K562 (cell line): ENCODE measurements around the gene ERN1. TPM values are rescaled to one million over a fixed set of nuclear protein-coding genes. Genes with fewer than 3 reads are reported as not detected.

Source experiments
- ATAC-seq: fragments of 200-7000 bp; cut with Tn5 transposase; 3 replicates; pipeline ENCODE4 v1.9.1; 2020; ENCODE audit warnings: moderate library complexity
- BruUV-seq: library from RNA; stranded (reverse); fragments of 400-500 nt; replicated peaks from 2 replicates; lab custom pipeline; 2021; lab: Mats Ljungman, UMichigan
- CTCF ChIA-PET: fragments of 300-600 bp; formaldehyde crosslinking; extraction: SDS; loops from one replicate; lab custom pipeline; 2021; ENCODE audit warnings: low intra/inter-chr PET ratio; lab: Yijun Ruan, JAX
- POLR2A ChIA-PET: fragments of 300-600, 350-650 bp; sonication (Branson Sonifier 250); formaldehyde crosslinking; extraction: SDS; loops from one replicate; lab custom pipeline; 2021; ENCODE audit warnings: antibody characterized with exemption, inconsistent platforms; lab: Yijun Ruan, JAX
- DNase-seq, 4 experiments: peaks; one replicate each; pipeline versions ENCODE4 v3.0.0 to v3.0.0-alpha.2; 2011 to 2018; ENCODE audit warnings: low spot score in 3 of 4, mixed read lengths in 3 of 4; ENCODE audit errors: extremely low read depth in 1 of 4
- FAIRE-seq: peaks from 2 replicates; lab custom pipeline; 2011; peaks lifted over from hg19 to GRCh38; lab: Jason Lieb, UNC
- H2AFZ ChIP-seq: 2 replicates; pipeline ENCODE4 v1.6.0; 2011; ENCODE audit warnings: low read depth, low read length, control low read depth, inconsistent platforms
- H3K27ac ChIP-seq: fragments of 200-600 bp; 3 replicates; pipeline ENCODE4 v1.8.0; 2011; ENCODE audit warnings: low read depth, mild to moderate bottlenecking, control low read depth, inconsistent platforms, low read length, moderate library complexity, mixed read lengths; ENCODE audit errors: extremely low read depth
- H3K27me3 ChIP-seq, 2 experiments: fragments of 300-600 bp in 1 of 2; 2 replicates in 1 of 2; 3 replicates in 1 of 2; pipeline versions ENCODE4 v1.6.0 to v1.8.0; 2011; ENCODE audit warnings: inconsistent platforms in 2 of 2, low read length in 2 of 2, mild to moderate bottlenecking in 1 of 2, mixed read lengths in 1 of 2, moderate library complexity in 1 of 2; ENCODE audit not compliant: control insufficient read depth in 2 of 2, insufficient read depth in 2 of 2
- H3K36me3 ChIP-seq: fragments of 300-600 bp; 3 replicates; pipeline ENCODE4 v1.8.0; 2011; ENCODE audit warnings: mild to moderate bottlenecking, low read length, inconsistent platforms; ENCODE audit not compliant: control insufficient read depth, insufficient read depth
- H3K4me1 ChIP-seq, 2 experiments: fragments of 200-600 bp in 1 of 2; replicated peaks in 1 of 2; 2 replicates in 1 of 2; 3 replicates in 1 of 2; pipeline versions ENCODE4 v1.5.1 to v1.8.0; 2011; ENCODE audit warnings: inconsistent platforms in 2 of 2, low read length in 2 of 2, mild to moderate bottlenecking in 1 of 2, mixed read lengths in 1 of 2, moderate library complexity in 1 of 2; ENCODE audit not compliant: control insufficient read depth in 2 of 2, insufficient read depth in 2 of 2
- H3K4me2 ChIP-seq: 2 replicates; pipeline ENCODE4 v1.6.1; 2011; ENCODE audit warnings: low read length, control low read depth, inconsistent platforms, mixed read lengths; ENCODE audit not compliant: insufficient read depth
- H3K4me3 ChIP-seq: fragments of 200-600 bp; sonication (generic), shearing (Covaris generic); 2 replicates; pipeline ENCODE4 v1.5.1; 2016; ENCODE audit warnings: control low read depth, inconsistent platforms
- H3K79me2 ChIP-seq: fragments of 200-600 bp; 3 replicates; pipeline ENCODE4 v1.8.0; 2011; ENCODE audit warnings: low read length, inconsistent platforms; ENCODE audit not compliant: control insufficient read depth, insufficient read depth
- H3K9ac ChIP-seq, 2 experiments: 2 replicates each; pipeline versions ENCODE4 v1.6.0 to v1.6.1; 2011; ENCODE audit warnings: low read depth in 2 of 2, low read length in 2 of 2, control low read depth in 1 of 2, inconsistent platforms in 1 of 2, mild to moderate bottlenecking in 1 of 2, mixed read lengths in 1 of 2; ENCODE audit not compliant: insufficient read depth in 1 of 2
- H3K9me1 ChIP-seq: one replicate; pipeline ENCODE4 v1.6.0; 2011; ENCODE audit warnings: inconsistent platforms, mild to moderate bottlenecking, low read length, moderate library complexity; ENCODE audit not compliant: control insufficient read depth, insufficient read depth
- H3K9me3 ChIP-seq: replicated peaks from 2 replicates; pipeline ENCODE4 v1.5.1; 2011; ENCODE audit warnings: low read depth, low read length, inconsistent platforms; ENCODE audit not compliant: control insufficient read depth, insufficient read depth
- H4K20me1 ChIP-seq: replicated peaks from 2 replicates; pipeline ENCODE4 v1.6.1; 2011; ENCODE audit warnings: low read length, inconsistent platforms, mixed read lengths; ENCODE audit not compliant: control insufficient read depth, insufficient read depth
- BCL6 ChIP-seq: fragments of 250-450 bp; sonication (Bioruptor Pico); IDR thresholded peaks from 2 replicates; pipeline ENCODE4 v1.4.0; 2020
- HDAC6 ChIP-seq: IDR thresholded peaks from 2 replicates; pipeline ENCODE4 v1.6.1; 2012; ENCODE audit warnings: low read depth, mild to moderate bottlenecking, control low read depth, inconsistent platforms, low read length, moderate library complexity
- KAT8 ChIP-seq: fragments of 450-650 bp; IDR thresholded peaks from 2 replicates; pipeline ENCODE4 v1.6.1; 2016; ENCODE audit warnings: low read depth, mild to moderate bottlenecking
- L3MBTL2 ChIP-seq: fragments of 450-650 bp; IDR thresholded peaks from 2 replicates; pipeline ENCODE4 v1.6.1; 2016; ENCODE audit warnings: mild to moderate bottlenecking, moderate library complexity
- MBD1 ChIP-seq: fragments of 250-450 bp; sonication (Bioruptor Pico); IDR thresholded peaks from 2 replicates; pipeline ENCODE4 v1.8.0; 2022; ENCODE audit warnings: inconsistent platforms
- NFIC ChIP-seq: fragments of 450-650 bp; IDR thresholded peaks from 2 replicates; pipeline ENCODE4 v1.6.1; 2017; ENCODE audit warnings: mild to moderate bottlenecking, inconsistent platforms
- NONO ChIP-seq, 2 experiments: fragments of 200-400 bp in 1 of 2; fragments of 450-650 bp in 1 of 2; formaldehyde crosslinking in 1 of 2; IDR thresholded peaks; 2 replicates each; pipeline ENCODE4 v1.6.1; 2017; ENCODE audit warnings: low read depth in 2 of 2, mild to moderate bottlenecking in 2 of 2, moderate library complexity in 2 of 2, low read length in 1 of 2
- OTX1 ChIP-seq: fragments of 450-650 bp; formaldehyde crosslinking; IDR thresholded peaks from 2 replicates; pipeline ENCODE4 v1.4.0; 2022; ENCODE audit warnings: mild to moderate bottlenecking
- RB1 ChIP-seq: fragments of 450-650 bp; IDR thresholded peaks from 2 replicates; pipeline ENCODE4 v1.6.1; 2017; ENCODE audit warnings: low read depth, mild to moderate bottlenecking
- SNIP1 ChIP-seq: fragments of 450-650 bp; IDR thresholded peaks from 2 replicates; pipeline ENCODE4 v1.7.1; 2017; ENCODE audit warnings: low read depth, mild to moderate bottlenecking
- SP2 ChIP-seq: IDR thresholded peaks from 2 replicates; pipeline ENCODE4 v1.6.1; 2011; ENCODE audit warnings: mild to moderate bottlenecking, low read depth, low read length, moderate library complexity; ENCODE audit not compliant: poor library complexity, severe bottlenecking; ENCODE audit errors: extremely low read depth
- SRSF9 ChIP-seq: fragments of 200-400 bp; formaldehyde crosslinking; IDR thresholded peaks from 2 replicates; pipeline ENCODE4 v1.6.1; 2017; ENCODE audit warnings: low read depth, low read length, borderline replicate concordance
- THRB ChIP-seq: fragments of 450-650 bp; formaldehyde crosslinking; conservative IDR thresholded peaks from 2 replicates; pipeline ENCODE4 v1.4.0; 2022; ENCODE audit warnings: mild to moderate bottlenecking, missing genetic modification characterization
- ZNF766 ChIP-seq: fragments of 200-800 bp; sonication (Bioruptor generic); conservative IDR thresholded peaks from 2 replicates; pipeline ENCODE4 v1.6.1; 2016; ENCODE audit warnings: missing genetic modification characterization, missing compliant biosample characterization
- WGBS: fragments of 100-300 bp; shearing (Covaris generic); methylation state at CpG from one replicate; pipeline ENCODE4 v1.1.6; 2016; ENCODE audit warnings: low coverage, mixed read lengths; ENCODE audit not compliant: insufficient coverage; ENCODE audit errors: missing lambda C conversion rate; 5-methylcytosine and 5-hydroxymethylcytosine counted together
- in situ Hi-C: fragments of 300-500 bp; cut with MboI; formaldehyde crosslinking; loops from 4 replicates; pipeline ENCODE4 v1.15.0; 2018; ENCODE audit warnings: inconsistent platforms, mixed read lengths
- intact Hi-C: fragments of 100-400 bp; cut with micrococcal nuclease; formaldehyde crosslinking; loops from 2 replicates; pipeline ENCODE4 v1.14.2; 2022
- polyA plus RNA-seq, 8 experiments: library from polyadenylated mRNA; depleted of rRNA in 4 of 8; stranded (reverse) in 5 of 8; unstranded in 3 of 8; fragments of >200 nt; fragmentation: Nextera tagmentation in 2 of 8; fragmentation: Illumina TruSeq in 1 of 8; extraction: Ambion mirVana in 2 of 8; extraction: Trizol in 1 of 8; gene quantifications; 2 replicates each; pipeline versions ENCODE4 v1.2.1 to v1.2.3, GENCODE V29; 2011 to 2014; ENCODE audit warnings: inconsistent platforms in 1 of 8, missing spikeins in 1 of 8
- total RNA-seq, 7 experiments: library from RNA; depleted of rRNA in 6 of 7; stranded (reverse); fragments of >200 nt in 6 of 7; fragmentation: Illumina TruSeq in 2 of 7; extraction: Trizol in 2 of 7; gene quantifications; 2 replicates each; pipeline versions ENCODE4 v1.2.1 to v1.2.3, GENCODE V29; 2011 to 2021; ENCODE audit warnings: low replicate concordance in 1 of 7

ERN1 gene
- total and polyA plus RNA-seq, 9 of the 15 experiments (the other 6 are each of a cell fraction or from before 2014, with no cell fraction given) = 2.1 to 22.5 (median 7.3) TPM

GRCh38 chr17:64041912-64042311, 88.0 kb downstream of the ERN1 start:
- no peak overlapping the region for H2AFZ ChIP-seq
- H3K4me1 ChIP-seq = peaks cover 0 to 4% of the 10 kb centered on the region in 2 experiments; a peak in 3 of 5 replicates
- H3K4me3 ChIP-seq = no peak overlapping the region
- POLR2A ChIA-PET = interaction anchor here (0.8 to 1.3 kb wide), 4 partner anchors 11 to 34 kb away, joined by 3 read pairs; no protein-coding TSS in a partner anchor
- no peaks in the 10 kb centered on the region for H4K20me1 ChIP-seq
- intact Hi-C loops = no loop called here
- no TSS peak for BruUV-seq
- peaks cover 41% of the 10 kb centered on the region; the same call in 2 of the 3 replicates for H3K36me3 ChIP-seq
- H3K9ac ChIP-seq = no peak overlapping the region
- TF ChIP-seq MBD1 = no peak
- TF ChIP-seq OTX1 (CRISPR knock-in tag) = no peak
- no peak for TF ChIP-seq SP2
- TF ChIP-seq, all 486 proteins: peak for 0
- Histone ChIP-seq H3K9me3 (no peaks in the 10 kb centered on the region), H3K27ac (no peak overlapping the region), H3K79me2 (no peaks in the 10 kb centered on the region), H3K4me2 (no peak overlapping the region), H3K9me1 (no peaks in the 10 kb centered on the region), H3K27me3 (no peaks in the 10 kb centered on the region)
- FAIRE-seq (no peak), DNase-seq (no peak), ATAC-seq (no peak)
- in situ Hi-C loops = no loop called here
- WGBS = 55% methylated on average over 10 of the region's 11 CpGs
- CTCF ChIA-PET = no interaction called here

- no peaks in the 10 kb centered on the region for H3K79me2 ChIP-seq
- TF ChIP-seq KAT8 = no peak
- no peak for TF ChIP-seq SNIP1
- TF ChIP-seq SRSF9 = no peak
- TF ChIP-seq THRB (CRISPR knock-in tag) = no peak
- peak; percentile 27; the same call in 1 of the 2 replicates for TF ChIP-seq NFIC
- no peak for TF ChIP-seq RB1
- no peak for TF ChIP-seq ZNF766 (CRISPR knock-in tag)
- no peak for TF ChIP-seq L3MBTL2
- TF ChIP-seq NONO (IDR thresholded peaks at IDR 0.05; ENCODE audit: low read depth in 2 of 2, low read length in 1 of 2) = no peak
- no peak for TF ChIP-seq BCL6 (CRISPR knock-in tag)
- no peak for TF ChIP-seq HDAC6
These were observed 89.7 kb downstream of the ERN1 start for GRCh38 chr17:64040206-64040605.

More at GRCh38 chr17:64040206-64040605, 89.7 kb downstream of the ERN1 start:
- H3K9ac ChIP-seq = no peak overlapping the region
- no TSS peak for BruUV-seq
- H3K4me3 ChIP-seq = no peak overlapping the region
- in situ Hi-C loops = no loop called here
- H2AFZ ChIP-seq = no peak overlapping the region
- intact Hi-C loops = no loop called here
- POLR2A ChIA-PET = no interaction called here
- WGBS = 36% methylated on average over 5 of the region's 6 CpGs
- H3K4me1 ChIP-seq = peaks cover 0 to 4% of the 10 kb centered on the region in 2 experiments; a peak in 3 of 5 replicates
- H3K4me2 ChIP-seq = no peak overlapping the region
- H3K9me1 ChIP-seq = no peaks in the 10 kb centered on the region
- ATAC-seq (no peak), DNase-seq (no peak), FAIRE-seq (no peak)
- H3K36me3 ChIP-seq = peaks cover 24% of the 10 kb centered on the region; the same call in 2 of the 3 replicates
- H4K20me1 ChIP-seq = no peaks in the 10 kb centered on the region
- H3K27ac ChIP-seq = no peak overlapping the region
- no peaks in the 10 kb centered on the region for H3K9me3 ChIP-seq
- no peaks in the 10 kb centered on the region for H3K27me3 ChIP-seq
- CTCF ChIA-PET = interaction anchor here (0.6 kb wide), 1 partner anchor 18 kb away, joined by 3 read pairs; no protein-coding TSS in a partner anchor
